ENCODE data around the gene TMEM43. TPM values are rescaled to one million over a fixed set of nuclear protein-coding genes. Genes with fewer than 3 reads are reported as not detected.

TMEM43 gene
- total RNA-seq, 3 donors from 2014 or later = 23.1 to 50.4 (median 31.3) TPM

GRCh38 chr3:14178247-14179113, 53.6 kb downstream of the TMEM43 start, which contains the start of the genes LSM3 and XPC:
LSM3 (plus strand) TSS chr3:14178817; CDS start chr3:14178861, 44 bp downstream.
XPC (minus strand) TSS chr3:14178601; CDS start chr3:14178568, 33 bp downstream.
- DNase-seq (peak; percentile 97 to 99 (median 99)), ATAC-seq (peak; percentile 99)
- Histone ChIP-seq H3K36me3 (ENCODE audit: low read depth) (no peaks in the 10 kb centered on the region), H3K9me3 (no peaks in the 10 kb centered on the region), H3K4me1 (ENCODE audit: low read depth) (peaks cover 10% of the 10 kb centered on the region), H3K4me3 (peak within 1 kb of the TSS; percentile 77)
- no peak for TF ChIP-seq CTCF (IDR thresholded peaks at IDR 0.05)
- intact Hi-C loops (cut with DNase I, micrococcal nuclease) = no loop called here

GRCh38 chr3:14179114-14179465, 54.2 kb downstream of the TMEM43 start:
- peaks cover 10% of the 10 kb centered on the region for H3K4me1 ChIP-seq (ENCODE audit: low read depth)
- no peaks in the 10 kb centered on the region for H3K36me3 ChIP-seq (ENCODE audit: low read depth)
- DNase-seq (no peak), ATAC-seq (no peak)
- H3K4me3 ChIP-seq = peak overlapping the region; percentile 77
- intact Hi-C loops (cut with DNase I, micrococcal nuclease) = no loop called here
- no peak for TF ChIP-seq CTCF (IDR thresholded peaks at IDR 0.05)
- no peaks in the 10 kb centered on the region for H3K9me3 ChIP-seq

- ATAC-seq (no peak), DNase-seq (no peak)
- TF ChIP-seq CTCF (IDR thresholded peaks at IDR 0.05) = no peak
- Histone ChIP-seq H3K4me3 (no peak overlapping the region), H3K36me3 (ENCODE audit: low read depth) (no peaks in the 10 kb centered on the region), H3K9me3 (no peaks in the 10 kb centered on the region), H3K4me1 (ENCODE audit: low read depth) (peaks cover 10% of the 10 kb centered on the region)
- intact Hi-C loops (cut with DNase I, micrococcal nuclease) = no loop called here
Measured at GRCh38 chr3:14179795-14180194, 54.9 kb downstream of the TMEM43 start.

- DNase-seq (no peak), ATAC-seq (no peak)
- H3K4me3 ChIP-seq = no peak overlapping the region
- no peaks in the 10 kb centered on the region for H3K9me3 ChIP-seq
- peaks cover 6% of the 10 kb centered on the region for H3K4me1 ChIP-seq (ENCODE audit: low read depth)
- intact Hi-C loops (cut with DNase I, micrococcal nuclease) = no loop called here
- no peaks in the 10 kb centered on the region for H3K36me3 ChIP-seq (ENCODE audit: low read depth)
- TF ChIP-seq CTCF (IDR thresholded peaks at IDR 0.05) = no peak
Measured at GRCh38 chr3:14181253-14181652, 56.4 kb downstream of the TMEM43 start.

- Histone ChIP-seq H3K9me3 (no peaks in the 10 kb centered on the region), H3K4me3 (no peak overlapping the region), H3K36me3 (ENCODE audit: low read depth) (no peaks in the 10 kb centered on the region), H3K4me1 (ENCODE audit: low read depth) (peaks cover 4% of the 10 kb centered on the region)
- ATAC-seq (no peak), DNase-seq (no peak)
- no peak for TF ChIP-seq CTCF (IDR thresholded peaks at IDR 0.05)
- intact Hi-C loops (cut with DNase I, micrococcal nuclease) = no loop called here
Measured at GRCh38 chr3:14183015-14183577, 58.2 kb downstream of the TMEM43 start.

All from mucosa of descending colon (tissue), 3 donors.